HepG2 (cell line): ENCODE results near the gene THRA. TPM values are rescaled to one million over a fixed set of nuclear protein-coding genes. Genes with fewer than 3 reads are reported as not detected.

ENCODE experiments used
- HNRNPL ChIP-seq: fragments of 200-400 bp; formaldehyde crosslinking; IDR thresholded peaks from 2 replicates; pipeline ENCODE4 v1.6.1; 2017; ENCODE audit warnings: mild to moderate bottlenecking, low read depth, low read length
- HOXA7 ChIP-seq: sonication (generic); formaldehyde crosslinking; IDR thresholded peaks from 2 replicates; pipeline ENCODE4 v1.8.1; 2022; ENCODE audit warnings: mild to moderate bottlenecking, missing genetic modification reagents, moderate library complexity
- MIXL1 ChIP-seq: IDR thresholded peaks from 2 replicates; pipeline ENCODE4 v1.6.1; 2016
- MLLT10 ChIP-seq: sonication (generic); formaldehyde crosslinking; IDR thresholded peaks from 2 replicates; pipeline ENCODE4 v1.4.0; 2020; ENCODE audit warnings: missing genetic modification reagents
- NFIC ChIP-seq: IDR thresholded peaks from 2 replicates; pipeline ENCODE4 v1.6.1; 2012; ENCODE audit warnings: mild to moderate bottlenecking, low read length, inconsistent platforms
- NR3C1 ChIP-seq: sonication (generic); formaldehyde crosslinking; IDR thresholded peaks from 2 replicates; pipeline ENCODE4 v1.4.0; 2020; ENCODE audit warnings: missing genetic modification reagents
- SOX5 ChIP-seq: IDR thresholded peaks from 2 replicates; pipeline ENCODE4 v1.6.1; 2016; ENCODE audit warnings: borderline replicate concordance
- TCF12 ChIP-seq, 2 experiments: fragments of 450-650 bp in 1 of 2; sonication (generic) in 1 of 2; formaldehyde crosslinking in 1 of 2; IDR thresholded peaks; 2 replicates each; pipeline versions ENCODE4 v1.6.1 to v1.8.0; 2017 to 2022; ENCODE audit warnings: antibody characterized with exemption in 1 of 2, mild to moderate bottlenecking in 1 of 2, missing genetic modification reagents in 1 of 2, moderate library complexity in 1 of 2
- ZNF234 ChIP-seq: sonication (generic); formaldehyde crosslinking; conservative IDR thresholded peaks from 2 replicates; pipeline ENCODE4 v1.5.1; 2020; ENCODE audit warnings: mild to moderate bottlenecking, missing genetic modification reagents
- ZNF556 ChIP-seq: sonication (generic); formaldehyde crosslinking; IDR thresholded peaks from 2 replicates; pipeline ENCODE4 v1.4.0; 2020; ENCODE audit warnings: mild to moderate bottlenecking, missing genetic modification reagents, borderline replicate concordance
- ZNF615 ChIP-seq: sonication (generic); formaldehyde crosslinking; IDR thresholded peaks from 2 replicates; pipeline ENCODE4 v1.5.0; 2020; ENCODE audit warnings: mild to moderate bottlenecking, missing genetic modification reagents, borderline replicate concordance
- ZNF75D ChIP-seq: sonication (generic); formaldehyde crosslinking; IDR thresholded peaks from 2 replicates; pipeline ENCODE4 v1.8.1; 2023; ENCODE audit warnings: missing genetic modification reagents, mild to moderate bottlenecking, borderline replicate concordance
- ZNF781 ChIP-seq: sonication (generic); formaldehyde crosslinking; IDR thresholded peaks from 2 replicates; pipeline ENCODE4 v1.5.1; 2020; ENCODE audit warnings: borderline replicate concordance, mild to moderate bottlenecking, missing genetic modification reagents; ENCODE audit errors: not compliant biosample characterization
- polyA plus RNA-seq, 8 experiments: library from polyadenylated mRNA; depleted of rRNA in 3 of 8; stranded (reverse) in 7 of 8; unstranded in 1 of 8; fragments of >200 nt; fragmentation: Illumina TruSeq in 4 of 8; extraction: Trizol in 4 of 8; gene quantifications; 2 replicates each; pipeline versions ENCODE4 v1.2.1 to v1.2.3, GENCODE V29; 2011 to 2016; ENCODE audit warnings: low read depth in 4 of 8, missing spikeins in 1 of 8, mixed read lengths in 1 of 8; ENCODE audit not compliant: insufficient read depth in 1 of 8
- total RNA-seq, 5 experiments: library from RNA; depleted of rRNA; stranded (reverse); fragments of >200 nt; fragmentation: Illumina TruSeq; extraction: Trizol; gene quantifications; 2 replicates each; pipeline ENCODE4 v1.2.3, GENCODE V29; 2016; ENCODE audit warnings: low read depth in 1 of 5
- TF ChIP-seq, protein P1 (sequence below): sonication (generic); formaldehyde crosslinking; IDR thresholded peaks from 2 replicates; pipeline ENCODE4 v1.4.0; 2020; ENCODE audit warnings: mild to moderate bottlenecking, missing genetic modification reagents
- TF ChIP-seq, protein P2 (sequence below): sonication (generic); formaldehyde crosslinking; IDR thresholded peaks from 2 replicates; pipeline ENCODE4 v1.4.0; 2020; ENCODE audit warnings: mild to moderate bottlenecking, missing genetic modification reagents
- TF ChIP-seq, protein P3 (sequence below): sonication (generic); formaldehyde crosslinking; IDR thresholded peaks from 2 replicates; pipeline ENCODE4 v1.8.0; 2022; ENCODE audit warnings: mild to moderate bottlenecking, missing genetic modification reagents, borderline replicate concordance
- TF ChIP-seq, protein P4 (sequence below): sonication (generic); formaldehyde crosslinking; IDR thresholded peaks from 2 replicates; pipeline ENCODE4 v1.4.0; 2020; ENCODE audit warnings: mild to moderate bottlenecking, missing genetic modification reagents
- TF ChIP-seq, protein P5 (sequence below): sonication (generic); formaldehyde crosslinking; IDR thresholded peaks from 2 replicates; pipeline ENCODE4 v1.4.0; 2020; ENCODE audit warnings: mild to moderate bottlenecking, missing genetic modification reagents, borderline replicate concordance

The THRA gene
- total and polyA plus RNA-seq, 2 of the 13 experiments (the other 11 are each of a cell fraction or from before 2014, with no cell fraction given) = 8.0 to 9.9 TPM

DNA sequence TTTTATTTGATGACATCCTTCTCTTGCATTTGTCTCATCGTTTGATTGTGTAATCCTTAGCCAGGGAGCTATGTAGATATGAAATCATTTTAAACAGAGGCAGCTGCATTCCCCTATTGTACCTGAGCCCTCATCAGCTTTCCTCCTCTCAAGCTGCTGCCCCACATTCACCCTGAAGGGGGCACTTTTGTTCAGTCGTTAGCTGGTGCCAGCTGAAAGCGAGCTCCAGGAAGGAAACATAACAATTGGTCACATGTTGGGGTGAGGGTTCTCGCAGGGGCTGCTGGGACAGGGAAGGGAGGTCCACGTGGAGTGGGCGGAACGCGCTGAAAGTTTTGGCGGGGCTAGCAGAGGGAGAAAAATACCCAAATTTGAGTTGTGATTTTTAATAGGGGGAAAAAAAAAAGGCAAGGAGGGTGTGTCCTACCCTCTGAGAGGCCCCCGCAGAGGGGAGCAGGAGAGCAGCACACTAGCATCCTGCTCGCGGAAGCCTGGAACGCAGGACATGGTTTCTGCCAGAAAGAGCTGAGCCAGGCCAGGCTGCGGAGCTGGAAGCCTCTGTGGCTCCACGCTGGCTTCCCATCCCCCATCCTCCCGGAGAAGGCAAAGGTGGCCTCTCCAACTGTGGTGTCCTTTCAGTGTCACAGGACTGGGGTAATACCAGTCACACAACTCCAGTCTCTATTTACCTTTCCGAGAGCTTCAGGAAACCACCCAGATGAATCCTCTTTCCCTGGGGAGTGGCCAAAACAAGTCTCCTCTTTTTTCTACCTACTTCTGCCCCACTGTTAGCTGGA, 50.5 kb downstream of the THRA start (continued):
- TF ChIP-seq, protein P1, sequence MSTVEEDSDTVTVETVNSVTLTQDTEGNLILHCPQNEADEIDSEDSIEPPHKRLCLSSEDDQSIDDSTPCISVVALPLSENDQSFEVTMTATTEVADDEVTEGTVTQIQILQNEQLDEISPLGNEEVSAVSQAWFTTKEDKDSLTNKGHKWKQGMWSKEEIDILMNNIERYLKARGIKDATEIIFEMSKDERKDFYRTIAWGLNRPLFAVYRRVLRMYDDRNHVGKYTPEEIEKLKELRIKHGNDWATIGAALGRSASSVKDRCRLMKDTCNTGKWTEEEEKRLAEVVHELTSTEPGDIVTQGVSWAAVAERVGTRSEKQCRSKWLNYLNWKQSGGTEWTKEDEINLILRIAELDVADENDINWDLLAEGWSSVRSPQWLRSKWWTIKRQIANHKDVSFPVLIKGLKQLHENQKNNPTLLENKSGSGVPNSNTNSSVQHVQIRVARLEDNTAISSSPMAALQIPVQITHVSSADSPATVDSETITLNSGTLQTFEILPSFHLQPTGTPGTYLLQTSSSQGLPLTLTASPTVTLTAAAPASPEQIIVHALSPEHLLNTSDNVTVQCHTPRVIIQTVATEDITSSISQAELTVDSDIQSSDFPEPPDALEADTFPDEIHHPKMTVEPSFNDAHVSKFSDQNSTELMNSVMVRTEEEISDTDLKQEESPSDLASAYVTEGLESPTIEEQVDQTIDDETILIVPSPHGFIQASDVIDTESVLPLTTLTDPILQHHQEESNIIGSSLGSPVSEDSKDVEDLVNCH = no peak
- no peak for TF ChIP-seq ZNF75D (CRISPR knock-in tag)
- TF ChIP-seq ZNF781 = peak; percentile 95
- TF ChIP-seq, protein P2, sequence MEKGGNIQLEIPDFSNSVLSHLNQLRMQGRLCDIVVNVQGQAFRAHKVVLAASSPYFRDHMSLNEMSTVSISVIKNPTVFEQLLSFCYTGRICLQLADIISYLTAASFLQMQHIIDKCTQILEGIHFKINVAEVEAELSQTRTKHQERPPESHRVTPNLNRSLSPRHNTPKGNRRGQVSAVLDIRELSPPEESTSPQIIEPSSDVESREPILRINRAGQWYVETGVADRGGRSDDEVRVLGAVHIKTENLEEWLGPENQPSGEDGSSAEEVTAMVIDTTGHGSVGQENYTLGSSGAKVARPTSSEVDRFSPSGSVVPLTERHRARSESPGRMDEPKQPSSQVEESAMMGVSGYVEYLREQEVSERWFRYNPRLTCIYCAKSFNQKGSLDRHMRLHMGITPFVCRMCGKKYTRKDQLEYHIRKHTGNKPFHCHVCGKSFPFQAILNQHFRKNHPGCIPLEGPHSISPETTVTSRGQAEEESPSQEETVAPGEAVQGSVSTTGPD = no peak; the same call in none of the 2 replicates
- TF ChIP-seq ZNF615 (CRISPR knock-in tag) = no peak
- TF ChIP-seq, protein P3, sequence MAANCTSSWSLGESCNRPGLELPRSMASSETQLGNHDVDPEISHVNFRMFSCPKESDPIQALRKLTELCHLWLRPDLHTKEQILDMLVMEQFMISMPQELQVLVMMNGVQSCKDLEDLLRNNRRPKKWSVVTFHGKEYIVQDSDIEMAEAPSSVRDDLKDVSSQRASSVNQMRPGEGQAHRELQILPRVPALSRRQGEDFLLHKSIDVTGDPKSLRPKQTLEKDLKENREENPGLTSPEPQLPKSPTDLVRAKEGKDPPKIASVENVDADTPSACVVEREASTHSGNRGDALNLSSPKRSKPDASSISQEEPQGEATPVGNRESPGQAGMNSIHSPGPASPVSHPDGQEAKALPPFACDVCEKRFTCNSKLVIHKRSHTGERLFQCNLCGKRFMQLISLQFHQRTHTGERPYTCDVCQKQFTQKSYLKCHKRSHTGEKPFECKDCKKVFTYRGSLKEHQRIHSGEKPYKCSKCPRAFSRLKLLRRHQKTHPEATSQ (CRISPR knock-in tag) = peak; percentile 83; the same call in 1 of the 2 replicates
- 0 out of 2 replicates have a peak, but pooled peaks have one; percentile 33 for TF ChIP-seq HNRNPL
- no peak for TF ChIP-seq NR3C1 (CRISPR knock-in tag)
- no peak for TF ChIP-seq ZNF234 (CRISPR knock-in tag)
- TF ChIP-seq NFIC = peak; percentile 73
- no peak for TF ChIP-seq TCF12 (IDR thresholded peaks at IDR 0.05)
- TF ChIP-seq TCF12 (CRISPR knock-in tag; IDR thresholded peaks at IDR 0.05) = peak; percentile 44; the same call in 1 of the 2 replicates
- no peak for TF ChIP-seq MLLT10 (CRISPR knock-in tag)
- peak; percentile 82 for TF ChIP-seq MIXL1
- TF ChIP-seq, protein P4, sequence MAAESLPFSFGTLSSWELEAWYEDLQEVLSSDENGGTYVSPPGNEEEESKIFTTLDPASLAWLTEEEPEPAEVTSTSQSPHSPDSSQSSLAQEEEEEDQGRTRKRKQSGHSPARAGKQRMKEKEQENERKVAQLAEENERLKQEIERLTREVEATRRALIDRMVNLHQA = no peak
- TF ChIP-seq SOX5 = peak; percentile 86
- TF ChIP-seq, protein P5, sequence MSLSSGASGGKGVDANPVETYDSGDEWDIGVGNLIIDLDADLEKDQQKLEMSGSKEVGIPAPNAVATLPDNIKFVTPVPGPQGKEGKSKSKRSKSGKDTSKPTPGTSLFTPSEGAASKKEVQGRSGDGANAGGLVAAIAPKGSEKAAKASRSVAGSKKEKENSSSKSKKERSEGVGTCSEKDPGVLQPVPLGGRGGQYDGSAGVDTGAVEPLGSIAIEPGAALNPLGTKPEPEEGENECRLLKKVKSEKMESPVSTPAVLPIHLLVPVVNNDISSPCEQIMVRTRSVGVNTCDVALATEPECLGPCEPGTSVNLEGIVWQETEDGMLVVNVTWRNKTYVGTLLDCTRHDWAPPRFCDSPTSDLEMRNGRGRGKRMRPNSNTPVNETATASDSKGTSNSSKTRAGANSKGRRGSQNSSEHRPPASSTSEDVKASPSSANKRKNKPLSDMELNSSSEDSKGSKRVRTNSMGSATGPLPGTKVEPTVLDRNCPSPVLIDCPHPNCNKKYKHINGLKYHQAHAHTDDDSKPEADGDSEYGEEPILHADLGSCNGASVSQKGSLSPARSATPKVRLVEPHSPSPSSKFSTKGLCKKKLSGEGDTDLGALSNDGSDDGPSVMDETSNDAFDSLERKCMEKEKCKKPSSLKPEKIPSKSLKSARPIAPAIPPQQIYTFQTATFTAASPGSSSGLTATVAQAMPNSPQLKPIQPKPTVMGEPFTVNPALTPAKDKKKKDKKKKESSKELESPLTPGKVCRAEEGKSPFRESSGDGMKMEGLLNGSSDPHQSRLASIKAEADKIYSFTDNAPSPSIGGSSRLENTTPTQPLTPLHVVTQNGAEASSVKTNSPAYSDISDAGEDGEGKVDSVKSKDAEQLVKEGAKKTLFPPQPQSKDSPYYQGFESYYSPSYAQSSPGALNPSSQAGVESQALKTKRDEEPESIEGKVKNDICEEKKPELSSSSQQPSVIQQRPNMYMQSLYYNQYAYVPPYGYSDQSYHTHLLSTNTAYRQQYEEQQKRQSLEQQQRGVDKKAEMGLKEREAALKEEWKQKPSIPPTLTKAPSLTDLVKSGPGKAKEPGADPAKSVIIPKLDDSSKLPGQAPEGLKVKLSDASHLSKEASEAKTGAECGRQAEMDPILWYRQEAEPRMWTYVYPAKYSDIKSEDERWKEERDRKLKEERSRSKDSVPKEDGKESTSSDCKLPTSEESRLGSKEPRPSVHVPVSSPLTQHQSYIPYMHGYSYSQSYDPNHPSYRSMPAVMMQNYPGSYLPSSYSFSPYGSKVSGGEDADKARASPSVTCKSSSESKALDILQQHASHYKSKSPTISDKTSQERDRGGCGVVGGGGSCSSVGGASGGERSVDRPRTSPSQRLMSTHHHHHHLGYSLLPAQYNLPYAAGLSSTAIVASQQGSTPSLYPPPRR (CRISPR knock-in tag) = peak; percentile 67; the same call in 1 of the 2 replicates
- TF ChIP-seq ZNF556 (CRISPR knock-in tag) = peak; percentile 75; the same call in 1 of the 2 replicates
- TF ChIP-seq HOXA7 (CRISPR knock-in tag) = 0 out of 2 replicates have a peak, but pooled peaks have one; percentile 57
